Esophagus muscularis mucosa (tissue), 3 donors: ENCODE results near the gene NKTR.

Experiments used
- CTCF ChIP-seq, 3 experiments: fragments of 200-600 bp in 2 of 3; fragments of 450-650 bp in 1 of 3; sonication (generic) in 2 of 3; IDR thresholded peaks; one replicate each; pipeline ENCODE4 v1.5.1; 2017 to 2019; ENCODE audit warnings: antibody characterized with exemption in 3 of 3, mild to moderate bottlenecking in 2 of 3, moderate library complexity in 1 of 3
- POLR2AphosphoS5 ChIP-seq, 2 donors: sonication (generic); formaldehyde crosslinking; IDR thresholded peaks; one replicate each; pipeline ENCODE4 v1.6.1; 2017; ENCODE audit warnings: antibody characterized with exemption in 2 of 2

- TF ChIP-seq POLR2AphosphoS5 (IDR thresholded peaks at IDR 0.05) (no peak), CTCF (IDR thresholded peaks at IDR 0.05) (no peak)
These were observed 58.4 kb downstream of the NKTR start for GRCh38 chr3:42658771-42659390.
